ENCODE measurements around the gene CNDP1. TPM values are rescaled to one million over a fixed set of nuclear protein-coding genes. Genes with fewer than 3 reads are reported as not detected.

CNDP1 gene
- polyA plus RNA-seq, 1 experiment = not detected

DNA sequence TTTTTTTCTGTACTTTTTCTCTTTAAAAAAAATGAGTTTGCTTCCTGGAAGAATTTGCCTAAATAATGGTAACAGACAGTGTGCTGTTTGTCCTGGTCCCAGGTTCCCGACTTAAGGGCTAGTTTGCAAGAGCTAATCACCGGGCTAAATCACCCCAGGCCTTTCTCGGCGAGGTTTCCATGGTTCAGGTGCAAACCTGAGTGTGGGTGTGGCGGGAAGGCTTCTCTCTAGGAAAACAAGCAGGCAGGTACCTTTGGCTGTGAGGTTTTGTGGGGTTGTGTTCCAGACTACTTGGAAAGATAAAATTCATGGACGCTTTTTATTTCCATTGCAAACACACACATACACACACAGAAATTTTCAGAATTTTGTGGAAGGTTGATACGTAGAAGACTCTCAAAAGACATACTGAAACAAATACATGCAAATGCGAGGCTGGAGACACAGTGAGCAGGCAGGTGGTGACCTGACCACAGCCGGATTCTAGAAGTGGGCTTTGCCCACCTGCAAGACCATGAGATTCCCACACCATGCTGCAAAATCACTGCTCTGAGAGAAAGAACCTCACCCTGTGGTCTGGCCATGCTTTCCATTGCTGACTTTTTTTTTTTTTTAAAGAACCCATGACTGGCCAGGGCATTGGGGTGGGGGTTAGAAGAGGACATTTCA lies 815 bp downstream of the CNDP1 start:
- POLR2A ChIA-PET = no interaction called here
- CTCF ChIA-PET = no interaction called here
- no peaks in the 10 kb centered on the region for H3K9me3 ChIP-seq (ENCODE audit: control insufficient read depth, insufficient read depth, low read length)
- DNase-seq (ENCODE audit: low read depth, low spot score) = no peak
- TF ChIP-seq, protein P1, sequence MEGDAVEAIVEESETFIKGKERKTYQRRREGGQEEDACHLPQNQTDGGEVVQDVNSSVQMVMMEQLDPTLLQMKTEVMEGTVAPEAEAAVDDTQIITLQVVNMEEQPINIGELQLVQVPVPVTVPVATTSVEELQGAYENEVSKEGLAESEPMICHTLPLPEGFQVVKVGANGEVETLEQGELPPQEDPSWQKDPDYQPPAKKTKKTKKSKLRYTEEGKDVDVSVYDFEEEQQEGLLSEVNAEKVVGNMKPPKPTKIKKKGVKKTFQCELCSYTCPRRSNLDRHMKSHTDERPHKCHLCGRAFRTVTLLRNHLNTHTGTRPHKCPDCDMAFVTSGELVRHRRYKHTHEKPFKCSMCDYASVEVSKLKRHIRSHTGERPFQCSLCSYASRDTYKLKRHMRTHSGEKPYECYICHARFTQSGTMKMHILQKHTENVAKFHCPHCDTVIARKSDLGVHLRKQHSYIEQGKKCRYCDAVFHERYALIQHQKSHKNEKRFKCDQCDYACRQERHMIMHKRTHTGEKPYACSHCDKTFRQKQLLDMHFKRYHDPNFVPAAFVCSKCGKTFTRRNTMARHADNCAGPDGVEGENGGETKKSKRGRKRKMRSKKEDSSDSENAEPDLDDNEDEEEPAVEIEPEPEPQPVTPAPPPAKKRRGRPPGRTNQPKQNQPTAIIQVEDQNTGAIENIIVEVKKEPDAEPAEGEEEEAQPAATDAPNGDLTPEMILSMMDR (IDR thresholded peaks at IDR 0.05; ENCODE audit: low read depth, low read length) = no peak
- H3K27me3 ChIP-seq (ENCODE audit: control insufficient read depth, insufficient read depth, low read length) = peaks cover 27% of the 10 kb centered on the region
- no peak overlapping the region for H3K4me3 ChIP-seq (ENCODE audit: low read depth, low read length)
- no peak overlapping the region for H3K27ac ChIP-seq (ENCODE audit: low read depth, low read length)

DNA sequence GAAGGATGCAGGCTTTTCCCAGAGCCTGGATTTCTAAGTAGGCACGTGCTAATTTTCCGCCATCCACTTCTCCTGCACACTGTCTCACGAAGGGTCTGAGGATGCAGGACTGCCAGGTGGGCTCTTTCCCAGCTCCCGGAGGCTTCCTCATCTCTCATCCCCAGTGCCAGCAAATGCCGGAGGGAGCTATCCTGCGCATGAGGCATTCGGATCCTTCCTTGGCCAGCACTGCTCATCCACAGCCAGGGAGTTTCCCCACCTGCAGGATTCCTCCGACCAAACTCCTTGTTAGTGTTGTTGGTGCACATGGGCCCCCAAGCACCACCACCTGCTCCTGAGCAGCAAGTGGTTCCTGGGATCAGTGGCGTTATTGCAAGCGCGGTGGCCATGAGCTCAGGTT lies 5.0 kb downstream of the CNDP1 start:
- ChIA-PET POLR2A (no interaction called here), CTCF (interaction anchor here (5.6 kb wide), 1 partner anchor 13 kb away, joined by 36 read pairs; no protein-coding TSS in a partner anchor)
- no peak for DNase-seq (ENCODE audit: low read depth, low spot score)
- Histone ChIP-seq H3K27ac (ENCODE audit: low read depth, low read length) (no peak overlapping the region), H3K9me3 (ENCODE audit: control insufficient read depth, insufficient read depth, low read length) (no peaks in the 10 kb centered on the region), H3K4me3 (ENCODE audit: low read depth, low read length) (no peak overlapping the region), H3K27me3 (ENCODE audit: control insufficient read depth, insufficient read depth, low read length) (peaks cover 12% of the 10 kb centered on the region)
- TF ChIP-seq, protein P1 (IDR thresholded peaks at IDR 0.05; ENCODE audit: low read depth, low read length) = no peak

DNA sequence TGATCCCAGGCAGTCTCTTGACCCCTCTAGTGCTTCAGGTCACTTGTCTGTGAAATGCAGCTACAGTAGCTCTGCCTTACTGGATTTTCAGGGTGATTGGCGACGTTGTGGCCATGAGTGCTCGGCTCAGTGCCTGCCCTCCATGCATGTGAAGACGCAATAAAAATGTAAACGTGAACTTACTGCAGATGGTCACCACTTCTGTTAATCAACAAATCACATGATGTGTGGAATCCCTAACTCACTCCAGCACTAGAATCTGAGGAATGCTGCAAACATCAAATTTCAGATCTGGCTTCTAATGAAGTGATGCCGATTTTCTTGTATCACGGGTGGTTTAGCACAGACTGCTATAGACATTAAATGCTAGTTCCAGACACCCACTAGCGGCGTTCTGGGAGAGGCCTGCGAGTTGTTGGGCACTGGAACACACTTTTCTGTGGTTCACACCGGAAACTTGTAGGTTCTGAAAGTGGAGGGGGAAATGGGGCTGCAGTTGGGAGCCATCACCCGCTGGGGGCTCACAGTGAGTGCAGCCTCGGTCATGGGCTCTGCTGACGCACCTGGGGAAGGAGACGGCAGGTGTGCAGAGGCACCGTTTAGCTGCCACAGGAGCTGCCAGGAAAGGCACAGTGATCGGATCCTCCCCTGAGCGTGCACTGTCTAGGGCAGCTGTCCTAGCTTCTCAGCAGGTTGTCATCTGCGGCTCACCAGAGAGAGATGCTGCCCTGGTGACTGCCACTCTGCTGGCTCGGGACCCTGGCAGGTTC lies 6.5 kb downstream of the CNDP1 start:
- TF ChIP-seq, protein P1 (IDR thresholded peaks at IDR 0.05; ENCODE audit: low read depth, low read length) = no peak
- POLR2A ChIA-PET = no interaction called here
- Histone ChIP-seq H3K9me3 (ENCODE audit: control insufficient read depth, insufficient read depth, low read length) (no peaks in the 10 kb centered on the region), H3K27me3 (ENCODE audit: control insufficient read depth, insufficient read depth, low read length) (peaks cover 11% of the 10 kb centered on the region), H3K27ac (ENCODE audit: low read depth, low read length) (no peak overlapping the region), H3K4me3 (ENCODE audit: low read depth, low read length) (no peak overlapping the region)
- CTCF ChIA-PET = interaction anchor here (0.6 to 5.6 kb wide), 2 partner anchors 11 to 1899 kb away, joined by 3 to 36 read pairs; no protein-coding TSS in a partner anchor
- no peak for DNase-seq (ENCODE audit: low read depth, low spot score)

DNA sequence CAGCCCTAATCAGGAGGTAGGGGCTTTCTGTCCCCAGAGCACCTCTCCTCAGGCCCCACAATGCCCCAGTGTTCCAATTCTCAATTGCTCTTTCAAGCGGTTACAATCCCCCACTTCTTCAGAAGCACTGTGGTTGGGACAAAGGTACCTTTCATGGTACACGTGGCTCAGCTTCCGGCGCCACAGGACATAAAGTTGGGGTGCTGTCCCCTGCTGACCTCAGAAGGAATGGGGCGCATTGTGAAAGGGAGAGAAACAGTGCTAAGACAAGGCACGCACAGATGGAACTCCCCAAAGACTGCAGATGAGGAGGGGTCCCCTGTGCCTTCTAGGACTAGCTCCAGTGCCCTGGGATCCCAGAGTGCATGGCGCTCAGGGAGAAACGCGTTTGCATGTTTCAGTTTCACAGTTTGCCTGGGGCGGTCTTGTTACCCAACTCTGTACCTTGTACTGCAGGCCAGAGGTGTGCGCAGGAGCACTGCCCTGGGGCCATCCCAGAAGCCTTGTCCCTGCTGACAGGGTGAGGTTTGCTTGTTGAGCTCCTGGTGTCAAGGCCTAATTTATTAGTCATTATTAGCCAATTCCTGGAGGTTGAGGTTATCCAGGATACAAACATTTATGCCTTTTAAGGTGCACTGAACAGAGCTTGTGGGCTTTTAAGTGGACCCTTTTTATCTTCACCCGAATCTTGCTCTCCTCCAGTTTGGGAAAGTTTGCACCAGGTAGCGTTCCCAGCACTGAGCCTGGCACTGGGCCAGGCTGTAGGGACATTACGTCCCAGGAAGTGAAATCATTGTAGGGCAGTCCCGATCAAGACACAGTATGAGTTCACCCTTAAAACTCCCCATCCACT lies 7.6 kb downstream of the CNDP1 start:
- Histone ChIP-seq H3K27ac (ENCODE audit: low read depth, low read length) (no peak overlapping the region), H3K9me3 (ENCODE audit: control insufficient read depth, insufficient read depth, low read length) (no peaks in the 10 kb centered on the region), H3K27me3 (ENCODE audit: control insufficient read depth, insufficient read depth, low read length) (peaks cover 11% of the 10 kb centered on the region), H3K4me3 (ENCODE audit: low read depth, low read length) (no peak overlapping the region)
- ChIA-PET POLR2A (no interaction called here), CTCF (interaction anchor here (5.6 kb wide), 1 partner anchor 10 kb away, joined by 36 read pairs; no protein-coding TSS in a partner anchor)
- TF ChIP-seq, protein P1 (IDR thresholded peaks at IDR 0.05; ENCODE audit: low read depth, low read length) = no peak
- DNase-seq (ENCODE audit: low read depth, low spot score) = no peak
